H9 (cell line): ENCODE measurements around the gene RBFOX2. TPM values are rescaled to one million over a fixed set of nuclear protein-coding genes. Genes with fewer than 3 reads are reported as not detected.

Experiments used
- DNase-seq: peaks from one replicate; pipeline ENCODE4 v3.0.0-alpha.2; 2017
- H2AFZ ChIP-seq: one replicate; pipeline ENCODE4 v1.6.1; 2013; ENCODE audit warnings: mild to moderate bottlenecking, low read length, control low read depth, moderate library complexity
- H2AK5ac ChIP-seq: 2 replicates; pipeline ENCODE4 v1.6.1; 2013; ENCODE audit warnings: low read length, control low read depth, mixed read lengths; ENCODE audit not compliant: insufficient read length
- H2BK120ac ChIP-seq: one replicate; pipeline ENCODE4 v1.6.1; 2013; ENCODE audit warnings: low read depth, mild to moderate bottlenecking, low read length, control low read depth, inconsistent platforms; ENCODE audit not compliant: poor library complexity, severe bottlenecking
- H2BK12ac ChIP-seq: 2 replicates; pipeline ENCODE4 v1.6.1; 2013; ENCODE audit warnings: low read length, control low read depth, mixed read lengths, low read depth; ENCODE audit not compliant: insufficient read length
- H2BK15ac ChIP-seq: 2 replicates; pipeline ENCODE4 v1.6.1; 2013; ENCODE audit warnings: low read depth, low read length, control low read depth
- H2BK20ac ChIP-seq: one replicate; pipeline ENCODE4 v1.6.1; 2013; ENCODE audit warnings: low read depth, mild to moderate bottlenecking, low read length, control low read depth, inconsistent platforms; ENCODE audit not compliant: poor library complexity, severe bottlenecking
- H2BK5ac ChIP-seq: 2 replicates; pipeline ENCODE4 v1.6.1; 2013; ENCODE audit warnings: low read length, control low read depth, mixed read lengths; ENCODE audit not compliant: insufficient read length
- H3K14ac ChIP-seq: 2 replicates; pipeline ENCODE4 v1.6.1; 2013; ENCODE audit warnings: low read length, control low read depth; ENCODE audit not compliant: insufficient read depth
- H3K18ac ChIP-seq: 2 replicates; pipeline ENCODE4 v1.6.1; 2013; ENCODE audit warnings: low read depth, mild to moderate bottlenecking, mixed read lengths, low read length, control low read depth; ENCODE audit not compliant: insufficient read length
- H3K23ac ChIP-seq: 2 replicates; pipeline ENCODE4 v1.6.1; 2013; ENCODE audit warnings: low read length, control low read depth, mixed read lengths, low read depth; ENCODE audit not compliant: insufficient read length
- H3K23me2 ChIP-seq: 2 replicates; pipeline ENCODE4 v1.6.1; 2013; ENCODE audit warnings: low read depth, mild to moderate bottlenecking, mixed read lengths, low read length, control low read depth; ENCODE audit not compliant: insufficient read length, poor library complexity, severe bottlenecking
- H3K27ac ChIP-seq: 2 replicates; pipeline ENCODE4 v1.5.1; 2013; ENCODE audit warnings: low read length, control low read depth, mixed read lengths, low read depth; ENCODE audit not compliant: insufficient read length
- H3K27me3 ChIP-seq: 2 replicates; pipeline ENCODE4 v1.6.1; 2013; ENCODE audit warnings: low read length, control low read depth, inconsistent platforms; ENCODE audit not compliant: insufficient read depth
- H3K4ac ChIP-seq: 2 replicates; pipeline ENCODE4 v1.6.1; 2013; ENCODE audit warnings: low read depth, mild to moderate bottlenecking, control low read depth, inconsistent platforms, low read length, moderate library complexity
- H3K4me1 ChIP-seq: 2 replicates; pipeline ENCODE4 v1.6.1; 2013; ENCODE audit warnings: low read length, control low read depth, inconsistent platforms; ENCODE audit not compliant: insufficient read depth
- H3K4me2 ChIP-seq: 2 replicates; pipeline ENCODE4 v1.6.1; 2013; ENCODE audit warnings: low read length, control low read depth, mixed read lengths; ENCODE audit not compliant: insufficient read length, insufficient read depth
- H3K56ac ChIP-seq: 2 replicates; pipeline ENCODE4 v1.6.1; 2013; ENCODE audit warnings: low read depth, mild to moderate bottlenecking, mixed read lengths, low read length, control low read depth; ENCODE audit not compliant: insufficient read length
- H3K79me1 ChIP-seq: 2 replicates; pipeline ENCODE4 v1.6.1; 2013; ENCODE audit warnings: low read depth, mild to moderate bottlenecking, moderate library complexity, low read length, control low read depth, inconsistent platforms; ENCODE audit not compliant: insufficient read depth, poor library complexity, severe bottlenecking
- H3K79me2 ChIP-seq: 2 replicates; pipeline ENCODE4 v1.6.1; 2013; ENCODE audit warnings: low read length, control low read depth, inconsistent platforms; ENCODE audit not compliant: insufficient read depth
- H3K9ac ChIP-seq: 2 replicates; pipeline ENCODE4 v1.6.1; 2013; ENCODE audit warnings: low read length, control low read depth, mixed read lengths; ENCODE audit not compliant: insufficient read length; ENCODE audit errors: extremely low read depth
- H3K9me3 ChIP-seq: one replicate; pipeline ENCODE4 v1.6.1; 2013; ENCODE audit warnings: low read depth, low read length, inconsistent platforms; ENCODE audit not compliant: control insufficient read depth
- H3T11ph ChIP-seq: one replicate; pipeline ENCODE4 v1.6.1; 2013; ENCODE audit warnings: mild to moderate bottlenecking, low read length, control low read depth, inconsistent platforms
- H4K20me1 ChIP-seq: one replicate; pipeline ENCODE4 v1.6.1; 2013; ENCODE audit not compliant: control insufficient read depth, insufficient read length, insufficient read depth
- H4K5ac ChIP-seq: 2 replicates; pipeline ENCODE4 v1.6.1; 2013; ENCODE audit warnings: low read depth, mild to moderate bottlenecking, mixed read lengths, low read length, control low read depth; ENCODE audit not compliant: insufficient read length
- H4K8ac ChIP-seq: replicated peaks from 2 replicates; pipeline ENCODE4 v1.6.1; 2013; ENCODE audit warnings: low read length, control low read depth, mixed read lengths, low read depth; ENCODE audit not compliant: insufficient read length
- H4K91ac ChIP-seq: 2 replicates; pipeline ENCODE4 v1.6.1; 2013; ENCODE audit warnings: low read depth, mild to moderate bottlenecking, moderate library complexity, mixed read lengths, low read length, control low read depth; ENCODE audit not compliant: insufficient read length
- H3K27ac Mint-ChIP-seq, 3 experiments: 2 replicates in 2 of 3; 3 replicates in 1 of 3; pipeline ENCODE4 v1.8.0; 2020 to 2021; ENCODE audit warnings: mixed read lengths in 3 of 3, mild to moderate bottlenecking in 1 of 3, moderate library complexity in 1 of 3
- H3K27me3 Mint-ChIP-seq: 2 replicates; pipeline ENCODE4 v1.8.0; 2021; ENCODE audit warnings: low read depth, mild to moderate bottlenecking, moderate library complexity, mixed read lengths
- H3K36me3 Mint-ChIP-seq, 3 experiments: 2 replicates in 2 of 3; 3 replicates in 1 of 3; pipeline ENCODE4 v1.8.0; 2020 to 2021; ENCODE audit warnings: low read depth in 3 of 3, mixed read lengths in 3 of 3; ENCODE audit not compliant: insufficient read depth in 1 of 3
- H3K4me1 Mint-ChIP-seq, 2 experiments: 2 replicates each; pipeline ENCODE4 v1.8.0; 2020; ENCODE audit warnings: mixed read lengths in 2 of 2
- H3K4me3 Mint-ChIP-seq, 2 experiments: 2 replicates in 1 of 2; 3 replicates in 1 of 2; pipeline ENCODE4 v1.8.0; 2020 to 2021; ENCODE audit warnings: mild to moderate bottlenecking in 2 of 2, mixed read lengths in 2 of 2, moderate library complexity in 1 of 2
- H3K9me3 Mint-ChIP-seq, 2 experiments: 2 replicates in 1 of 2; 3 replicates in 1 of 2; pipeline ENCODE4 v1.8.0; 2020; ENCODE audit warnings: mild to moderate bottlenecking in 2 of 2, mixed read lengths in 2 of 2, moderate library complexity in 1 of 2
- WGBS: extraction: QIAGEN DNeasy Blood & Tissue Kit; methylation state at CpG from one replicate; pipeline ENCODE4 v1.1.7; 2013; ENCODE audit warnings: missing lambda C conversion rate, low lambda C conversion rate, mixed read lengths; ENCODE audit not compliant: insufficient read length; ENCODE audit errors: extremely low coverage; 5-methylcytosine and 5-hydroxymethylcytosine counted together
- total RNA-seq: library from RNA; stranded (reverse); gene quantifications from 2 replicates; pipeline ENCODE4 v1.2.1, GENCODE V29; 2021
- TF ChIP-seq, protein P1 (sequence below): fragments of 200-600 bp; sonication (generic); conservative IDR thresholded peaks from 3 replicates; pipeline ENCODE4 v1.8.0; 2021; ENCODE audit warnings: antibody characterized with exemption, mild to moderate bottlenecking

The RBFOX2 gene
- total RNA-seq, 1 experiment from 2014 or later, result 84.7 TPM

DNA sequence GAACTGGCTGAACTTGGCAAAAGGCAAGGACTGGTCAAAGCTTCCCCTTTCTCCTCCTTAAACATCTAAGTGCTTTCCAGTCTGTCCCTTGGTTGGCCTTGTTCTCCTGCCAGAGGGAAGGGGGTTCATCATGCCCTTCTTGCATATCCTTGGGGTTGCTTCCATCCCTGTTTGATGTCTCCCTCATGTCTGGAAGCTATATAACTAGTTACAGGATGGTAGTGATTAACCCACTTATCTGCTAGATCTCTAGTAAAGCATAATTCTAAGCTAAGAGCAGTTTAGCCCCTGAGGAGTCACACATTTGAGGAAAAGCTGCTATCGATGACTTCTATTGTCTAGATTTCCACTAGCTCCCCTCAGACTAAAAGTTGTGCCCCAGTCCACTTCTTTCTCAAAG is 288.0 kb downstream of the RBFOX2 start:
- Histone ChIP-seq H3K9me3 (no peaks in the 10 kb centered on the region), H3K9ac (no peak overlapping the region), H3K23ac (no peak overlapping the region), H3K27me3 (no peaks in the 10 kb centered on the region; the same call in 1 of the 2 replicates), H3K14ac (no peak overlapping the region), H4K20me1 (no peaks in the 10 kb centered on the region), H3K27ac (no peak overlapping the region), H4K5ac (no peak overlapping the region), H2AFZ (no peak overlapping the region), H3K23me2 (no peaks in the 10 kb centered on the region), H3K79me2 (no peaks in the 10 kb centered on the region), H3K4me2 (no peak overlapping the region), H2BK15ac (no peak overlapping the region), H2BK20ac (no peak overlapping the region), H3K4me1 (no peaks in the 10 kb centered on the region), H2BK5ac (no peak overlapping the region), H3T11ph (no peak overlapping the region), H2BK12ac (no peak overlapping the region), H2AK5ac (no peak overlapping the region), H2BK120ac (no peak overlapping the region), H4K8ac (no peak overlapping the region), H3K56ac (no peak overlapping the region), H3K4ac (no peak overlapping the region), H3K79me1 (no peaks in the 10 kb centered on the region), H4K91ac (no peak overlapping the region), H3K18ac (no peak overlapping the region)
- TF ChIP-seq, protein P1, sequence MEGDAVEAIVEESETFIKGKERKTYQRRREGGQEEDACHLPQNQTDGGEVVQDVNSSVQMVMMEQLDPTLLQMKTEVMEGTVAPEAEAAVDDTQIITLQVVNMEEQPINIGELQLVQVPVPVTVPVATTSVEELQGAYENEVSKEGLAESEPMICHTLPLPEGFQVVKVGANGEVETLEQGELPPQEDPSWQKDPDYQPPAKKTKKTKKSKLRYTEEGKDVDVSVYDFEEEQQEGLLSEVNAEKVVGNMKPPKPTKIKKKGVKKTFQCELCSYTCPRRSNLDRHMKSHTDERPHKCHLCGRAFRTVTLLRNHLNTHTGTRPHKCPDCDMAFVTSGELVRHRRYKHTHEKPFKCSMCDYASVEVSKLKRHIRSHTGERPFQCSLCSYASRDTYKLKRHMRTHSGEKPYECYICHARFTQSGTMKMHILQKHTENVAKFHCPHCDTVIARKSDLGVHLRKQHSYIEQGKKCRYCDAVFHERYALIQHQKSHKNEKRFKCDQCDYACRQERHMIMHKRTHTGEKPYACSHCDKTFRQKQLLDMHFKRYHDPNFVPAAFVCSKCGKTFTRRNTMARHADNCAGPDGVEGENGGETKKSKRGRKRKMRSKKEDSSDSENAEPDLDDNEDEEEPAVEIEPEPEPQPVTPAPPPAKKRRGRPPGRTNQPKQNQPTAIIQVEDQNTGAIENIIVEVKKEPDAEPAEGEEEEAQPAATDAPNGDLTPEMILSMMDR, result no peak
- Mint-ChIP-seq H3K9me3 (no peaks in the 10 kb centered on the region), H3K27ac (peak overlapping the region in 2 of 3 experiments; percentile 22 to 76; a peak in 2 of 7 replicates), H3K4me3 (no peak overlapping the region), H3K27me3 (no peaks in the 10 kb centered on the region), H3K36me3 (peaks cover 16 to 45% (median 35%) of the 10 kb centered on the region in 3 experiments), H3K4me1 (peaks cover 27 to 46% of the 10 kb centered on the region in 2 experiments)
- DNase-seq, result no peak
- WGBS, result no CpG with 5 or more reads among the region's 1 CpG
